ENCODE results near the gene CMTR1. TPM values are rescaled to one million over a fixed set of nuclear protein-coding genes. Genes with fewer than 3 reads are reported as not detected.

Gene CMTR1
- total RNA-seq, 1 donor from 2014 or later = 15.8 TPM

GRCh38 chr6:37477656-37478435 is 44.8 kb downstream of the CMTR1 start:
- DNase-seq (ENCODE audit: low read depth) = no peak
- no peak for TF ChIP-seq CTCF (IDR thresholded peaks at IDR 0.05; ENCODE audit: insufficient read depth, low read length, severe bottlenecking)
- H3K36me3 ChIP-seq (ENCODE audit: control insufficient read depth, insufficient read depth, low read length) = peaks cover 34% of the 10 kb centered on the region
- no peak overlapping the region for H3K4me3 ChIP-seq (ENCODE audit: low read depth, low read length)
- no peaks in the 10 kb centered on the region for H3K27me3 ChIP-seq (ENCODE audit: control insufficient read depth, insufficient read depth, low read length)
- peak; percentile 40 for FAIRE-seq

GRCh38 chr6:37478827-37479226 is 45.8 kb downstream of the CMTR1 start:
- FAIRE-seq (no peak), DNase-seq (ENCODE audit: low read depth) (no peak)
- TF ChIP-seq CTCF (IDR thresholded peaks at IDR 0.05; ENCODE audit: insufficient read depth, low read length, severe bottlenecking) = no peak
- no peaks in the 10 kb centered on the region for H3K27me3 ChIP-seq (ENCODE audit: control insufficient read depth, insufficient read depth, low read length)
- peaks cover 36% of the 10 kb centered on the region for H3K36me3 ChIP-seq (ENCODE audit: control insufficient read depth, insufficient read depth, low read length)
- H3K4me3 ChIP-seq (ENCODE audit: low read depth, low read length) = no peak overlapping the region

GRCh38 chr6:37479266-37479854 is 46.3 kb downstream of the CMTR1 start:
- FAIRE-seq (no peak), DNase-seq (ENCODE audit: low read depth) (no peak)
- Histone ChIP-seq H3K36me3 (ENCODE audit: control insufficient read depth, insufficient read depth, low read length) (peaks cover 36% of the 10 kb centered on the region), H3K27me3 (ENCODE audit: control insufficient read depth, insufficient read depth, low read length) (no peaks in the 10 kb centered on the region), H3K4me3 (ENCODE audit: low read depth, low read length) (no peak overlapping the region)
- TF ChIP-seq CTCF (IDR thresholded peaks at IDR 0.05; ENCODE audit: insufficient read depth, low read length, severe bottlenecking) = no peak

- FAIRE-seq = no peak
- no peak for TF ChIP-seq CTCF (IDR thresholded peaks at IDR 0.05; ENCODE audit: insufficient read depth, low read length, severe bottlenecking)
Observed at GRCh38 chr6:37480118-37480736, 47.2 kb downstream of the CMTR1 start.

GRCh38 chr6:37480951-37481534 is 48.0 kb downstream of the CMTR1 start:
- no peak for FAIRE-seq
- H3K4me3 ChIP-seq (ENCODE audit: low read depth, low read length) = no peak overlapping the region
- no peak for DNase-seq (ENCODE audit: low read depth)
- peaks cover 30% of the 10 kb centered on the region for H3K36me3 ChIP-seq (ENCODE audit: control insufficient read depth, insufficient read depth, low read length)
- no peaks in the 10 kb centered on the region for H3K27me3 ChIP-seq (ENCODE audit: control insufficient read depth, insufficient read depth, low read length)
- no peak for TF ChIP-seq CTCF (IDR thresholded peaks at IDR 0.05; ENCODE audit: insufficient read depth, low read length, severe bottlenecking)

More at GRCh38 chr6:37480118-37480736, 47.2 kb downstream of the CMTR1 start:
- no peak overlapping the region for H3K4me3 ChIP-seq (ENCODE audit: low read depth, low read length)
- H3K36me3 ChIP-seq (ENCODE audit: control insufficient read depth, insufficient read depth, low read length) = peaks cover 34% of the 10 kb centered on the region
- H3K27me3 ChIP-seq (ENCODE audit: control insufficient read depth, insufficient read depth, low read length) = no peaks in the 10 kb centered on the region
- DNase-seq (ENCODE audit: low read depth) = peak; percentile 40

Data from bronchial epithelial cell (primary cell).